Measurements from ENCODE around the gene INTS11.
"Not testable (repeated sequence)": the region's sequence is repeated elsewhere in the genome, so short reads cannot be mapped to it uniquely, and the experiment has no call there.

GRCh38 chr1:1370094-1370493 lies 45.6 kb upstream of the INTS11 start:
- TF ChIP-seq, protein P1, sequence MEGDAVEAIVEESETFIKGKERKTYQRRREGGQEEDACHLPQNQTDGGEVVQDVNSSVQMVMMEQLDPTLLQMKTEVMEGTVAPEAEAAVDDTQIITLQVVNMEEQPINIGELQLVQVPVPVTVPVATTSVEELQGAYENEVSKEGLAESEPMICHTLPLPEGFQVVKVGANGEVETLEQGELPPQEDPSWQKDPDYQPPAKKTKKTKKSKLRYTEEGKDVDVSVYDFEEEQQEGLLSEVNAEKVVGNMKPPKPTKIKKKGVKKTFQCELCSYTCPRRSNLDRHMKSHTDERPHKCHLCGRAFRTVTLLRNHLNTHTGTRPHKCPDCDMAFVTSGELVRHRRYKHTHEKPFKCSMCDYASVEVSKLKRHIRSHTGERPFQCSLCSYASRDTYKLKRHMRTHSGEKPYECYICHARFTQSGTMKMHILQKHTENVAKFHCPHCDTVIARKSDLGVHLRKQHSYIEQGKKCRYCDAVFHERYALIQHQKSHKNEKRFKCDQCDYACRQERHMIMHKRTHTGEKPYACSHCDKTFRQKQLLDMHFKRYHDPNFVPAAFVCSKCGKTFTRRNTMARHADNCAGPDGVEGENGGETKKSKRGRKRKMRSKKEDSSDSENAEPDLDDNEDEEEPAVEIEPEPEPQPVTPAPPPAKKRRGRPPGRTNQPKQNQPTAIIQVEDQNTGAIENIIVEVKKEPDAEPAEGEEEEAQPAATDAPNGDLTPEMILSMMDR (IDR thresholded peaks at IDR 0.05): not testable (repeated sequence)
- not testable (repeated sequence) for TF ChIP-seq POLR2A (IDR thresholded peaks at IDR 0.05)
